Inferior parietal cortex (tissue), 1 donor: ENCODE measurements around the gene IFRD1.
A peak's percentile ranks its signal among the peaks of the same experiment; 100 is the strongest.

Experiments
- DNase-seq: peaks from one replicate; pipeline ENCODE4 v3.0.0-alpha.2; 2016; ENCODE audit errors: extremely low spot score

The IFRD1 gene

GRCh38 chr7:112449902-112450806, at the start of gene IFRD1:
Gene IFRD1, plus strand, starts transcription at chr7:112450460. Its CDS starts 229 bp downstream, at chr7:112450689.
- peak; percentile 99 for DNase-seq

- no peak for DNase-seq
Measured at GRCh38 chr7:112404321-112404720, 45.9 kb upstream of the IFRD1 start.

GRCh38 chr7:112405286-112405685, 45.0 kb upstream of the IFRD1 start:
- no peak for DNase-seq

GRCh38 chr7:112407261-112407660, 43.0 kb upstream of the IFRD1 start:
- DNase-seq = no peak

- no peak for DNase-seq
Measured at GRCh38 chr7:112410092-112410491, 40.2 kb upstream of the IFRD1 start.

GRCh38 chr7:112411186-112411795, 39.0 kb upstream of the IFRD1 start:
- peak; percentile 67 for DNase-seq

- peak; percentile 70 for DNase-seq
Measured at GRCh38 chr7:112414855-112415490, 35.3 kb upstream of the IFRD1 start.

GRCh38 chr7:112416127-112416526, 34.1 kb upstream of the IFRD1 start:
- DNase-seq = no peak

- DNase-seq = no peak
Measured at GRCh38 chr7:112419543-112420130, 30.6 kb upstream of the IFRD1 start.

GRCh38 chr7:112420236-112420861, 29.9 kb upstream of the IFRD1 start:
- no peak for DNase-seq

- DNase-seq = no peak
Measured at GRCh38 chr7:112421666-112422486, 28.4 kb upstream of the IFRD1 start.

GRCh38 chr7:112422842-112423496, 27.3 kb upstream of the IFRD1 start:
- no peak for DNase-seq

- DNase-seq = no peak
Measured at GRCh38 chr7:112423987-112424386, 26.3 kb upstream of the IFRD1 start.

- no peak for DNase-seq
Measured at GRCh38 chr7:112427984-112428383, 22.3 kb upstream of the IFRD1 start.

- DNase-seq = no peak
Measured at GRCh38 chr7:112428715-112429114, 21.5 kb upstream of the IFRD1 start.

- no peak for DNase-seq
Measured at GRCh38 chr7:112430649-112431048, 19.6 kb upstream of the IFRD1 start.

GRCh38 chr7:112431803-112432202, 18.5 kb upstream of the IFRD1 start:
- no peak for DNase-seq

- DNase-seq = no peak
Measured at GRCh38 chr7:112433289-112433688, 17.0 kb upstream of the IFRD1 start.

- DNase-seq = no peak
Measured at GRCh38 chr7:112437072-112437471, 13.2 kb upstream of the IFRD1 start.

- peak; percentile 14 for DNase-seq
Measured at GRCh38 chr7:112439476-112439875, 10.8 kb upstream of the IFRD1 start.
